ENCODE results near the gene SIPA1L3.

The SIPA1L3 gene

GRCh38 chr19:38209671-38210457 is 302.9 kb downstream of the SIPA1L3 start:
- CTCF ChIA-PET: interaction anchor here (0.5 to 1.3 kb wide), 4 partner anchors 17 to 308 kb away, joined by 3 to 5 read pairs (median 4); no protein-coding TSS in a partner anchor
- POLR2A ChIA-PET: no interaction called here
- H3K4me3 ChIP-seq (ENCODE audit: low read depth, low read length): no peak overlapping the region
- TF ChIP-seq ZNF146 (tag by site-specific recombination; IDR thresholded peaks at IDR 0.05) (no peak), KLF8 (tag by site-specific recombination; IDR thresholded peaks at IDR 0.05) (peak; percentile 68), ZNF488 (tag by site-specific recombination; IDR thresholded peaks at IDR 0.05) (no peak), SP2 (tag by site-specific recombination; IDR thresholded peaks at IDR 0.05) (peak; percentile 39), ZNF791 (tag by site-specific recombination; IDR thresholded peaks at IDR 0.05) (peak; percentile 59; the same call in 1 of the 2 replicates), ZNF341 (tag by site-specific recombination; IDR thresholded peaks at IDR 0.05; ENCODE audit: low read depth) (peak; percentile 78), CTCF (tag by site-specific recombination; IDR thresholded peaks at IDR 0.05) (0 out of 2 replicates have a peak, but pooled peaks have one; percentile 39), ZNF266 (tag by site-specific recombination; IDR thresholded peaks at IDR 0.05; ENCODE audit: low read depth) (peak; percentile 62; the same call in 1 of the 2 replicates), ZNF555 (tag by site-specific recombination; conservative IDR thresholded peaks at IDR 0.05) (no peak), ZBTB10 (tag by site-specific recombination; IDR thresholded peaks at IDR 0.05) (0 out of 2 replicates have a peak, but pooled peaks have one; percentile 38), SALL2 (tag by site-specific recombination; IDR thresholded peaks at IDR 0.05; ENCODE audit: borderline replicate concordance) (no peak), KLF1 (tag by site-specific recombination; IDR thresholded peaks at IDR 0.05) (0 out of 2 replicates have a peak, but pooled peaks have one; percentile 20), ZNF121 (tag by site-specific recombination; IDR thresholded peaks at IDR 0.05) (no peak), OSR2 (tag by site-specific recombination; IDR thresholded peaks at IDR 0.05) (no peak), ZNF398 (tag by site-specific recombination; IDR thresholded peaks at IDR 0.05) (peak; percentile 84), ZSCAN30 (tag by site-specific recombination; IDR thresholded peaks at IDR 0.05) (no peak), ZNF596 (tag by site-specific recombination; IDR thresholded peaks at IDR 0.05) (no peak), ZNF248 (tag by site-specific recombination; IDR thresholded peaks at IDR 0.05) (0 out of 2 replicates have a peak, but pooled peaks have one; percentile 24), WT1 (tag by site-specific recombination; IDR thresholded peaks at IDR 0.05) (peak; percentile 92), ZBTB26 (tag by site-specific recombination; optimal IDR thresholded peaks at IDR 0.05) (no peak), BCL6B (tag by site-specific recombination; IDR thresholded peaks at IDR 0.05) (no peak), ZNF138 (tag by site-specific recombination; IDR thresholded peaks at IDR 0.05; ENCODE audit: borderline replicate concordance) (no peak), ZNF623 (tag by site-specific recombination; IDR thresholded peaks at IDR 0.05) (no peak), ZNF133 (tag by site-specific recombination; IDR thresholded peaks at IDR 0.05) (peak; percentile 99), MZF1 (tag by site-specific recombination; IDR thresholded peaks at IDR 0.05; ENCODE audit: borderline replicate concordance) (peak; percentile 93; the same call in 1 of the 2 replicates), ZNF48 (tag by site-specific recombination; IDR thresholded peaks at IDR 0.05) (no peak), ZNF843 (tag by site-specific recombination; IDR thresholded peaks at IDR 0.05) (no peak), ZNF366 (tag by site-specific recombination; conservative IDR thresholded peaks at IDR 0.05) (peak; percentile 87)

More at GRCh38 chr19:38209671-38210457, 302.9 kb downstream of the SIPA1L3 start:
- Histone ChIP-seq H3K4me1 (ENCODE audit: control insufficient read depth, insufficient read depth, low read length) (peaks cover 25% of the 10 kb centered on the region), H3K9me3 (ENCODE audit: control insufficient read depth, insufficient read depth, low read depth, low read length) (no peaks in the 10 kb centered on the region), H3K36me3 (ENCODE audit: control insufficient read depth in 2 of 2, insufficient read depth in 1 of 2, low read length in 2 of 2) (peaks cover 15 to 16% of the 10 kb centered on the region in 2 experiments; a peak in 2 of 3 replicates), H3K27ac (ENCODE audit: extremely low read depth, low read depth, low read length) (0 out of 2 replicates have a peak overlapping the region, but pooled peaks have one; percentile 31)
